ENCODE measurements around the gene KDSR. TPM values are rescaled to one million over a fixed set of nuclear protein-coding genes. Genes with fewer than 3 reads are reported as not detected.

Gene KDSR
- total and polyA plus RNA-seq, 2 of the 13 experiments (the other 11 are each of a cell fraction or from before 2014, with no cell fraction given) = 10.4 to 20.9 TPM

GRCh38 chr18:63301434-63301833 is 65.6 kb downstream of the KDSR start (continued):
- TF ChIP-seq PATZ1 (CRISPR knock-in tag; IDR thresholded peaks at IDR 0.05) (no peak), TMF1 (CRISPR knock-in tag; IDR thresholded peaks at IDR 0.05; ENCODE audit: low read depth) (no peak)

GRCh38 chr18:63299837-63300745 is 66.9 kb downstream of the KDSR start:
- Histone ChIP-seq H2AFZ (ENCODE audit: low read length) (no peak overlapping the region), H3K9me3 (ENCODE audit: low read length) (no peaks in the 10 kb centered on the region), H3K4me1 (ENCODE audit: insufficient read depth, low read length) (no peaks in the 10 kb centered on the region), H3K27me3 (ENCODE audit: control insufficient read depth in 1 of 2, insufficient read depth in 2 of 2, low read length in 2 of 2) (peaks cover 0 to 6% of the 10 kb centered on the region in 2 experiments; a peak in 1 of 5 replicates), H4K20me1 (ENCODE audit: insufficient read depth, low read length) (no peaks in the 10 kb centered on the region), H3K79me2 (ENCODE audit: insufficient read depth, low read length) (no peaks in the 10 kb centered on the region), H3K9ac (ENCODE audit: insufficient read depth, low read depth, low read length) (no peak overlapping the region), H3K4me2 (ENCODE audit: low read depth, low read length) (no peak overlapping the region), H3K4me3 (replicated peaks in 1 of 3; ENCODE audit: insufficient read depth in 1 of 3, low read depth in 2 of 3, low read length in 3 of 3) (no peak overlapping the region), H3K36me3 (replicated peaks in 1 of 2; ENCODE audit: control insufficient read depth in 1 of 2, insufficient read depth in 2 of 2, low read length in 2 of 2) (no peaks in the 10 kb centered on the region), H3K27ac (ENCODE audit: extremely low read length, insufficient read depth, low read length) (no peak overlapping the region)
- in situ Hi-C loops (cut with HindIII; ENCODE audit: extremely low pct_ligation_motif_present, low pct_unique_long_range_greater_than_20kb) = no loop called here
- DNase-seq (ENCODE audit: low spot score) (no peak), FAIRE-seq (no peak), ATAC-seq (no peak)
- CTCF ChIA-PET (ENCODE audit: low intra/inter-chr PET ratio, low total read pairs) = no interaction called here
- WGBS (ENCODE audit: low lambda C conversion rate) = 10% methylated on average over 5 of the region's 5 CpGs
- intact Hi-C loops (cut with micrococcal nuclease; ENCODE audit: unreplicated experiment) = no loop called here
- POLR2A ChIA-PET = no interaction called here
- no TSS peak for BruUV-seq (replicated peaks)
- TF ChIP-seq ZNF512B (CRISPR knock-in tag; IDR thresholded peaks at IDR 0.05; ENCODE audit: borderline replicate concordance) = no peak
- TF ChIP-seq ZBTB44 (CRISPR knock-in tag; IDR thresholded peaks at IDR 0.05) = no peak
- no peak for TF ChIP-seq ZNF558 (CRISPR knock-in tag; IDR thresholded peaks at IDR 0.05; ENCODE audit: borderline replicate concordance)
- TF ChIP-seq CCDC6 (CRISPR knock-in tag; IDR thresholded peaks at IDR 0.05) = no peak
- TF ChIP-seq ADNP (CRISPR knock-in tag; IDR thresholded peaks at IDR 0.05) = no peak
- TF ChIP-seq ARHGAP35 (CRISPR knock-in tag; IDR thresholded peaks at IDR 0.05; ENCODE audit: borderline replicate concordance) = no peak
- TF ChIP-seq IRX3 (CRISPR knock-in tag; IDR thresholded peaks at IDR 0.05; ENCODE audit: borderline replicate concordance, low read depth) = no peak
- TF ChIP-seq NCOR1 (IDR thresholded peaks at IDR 0.05; ENCODE audit: borderline replicate concordance, low read length) = no peak
- TF ChIP-seq NR2F2 (IDR thresholded peaks at IDR 0.05; ENCODE audit: borderline replicate concordance, low read depth) = no peak
- TF ChIP-seq ZNF276 (CRISPR knock-in tag; IDR thresholded peaks at IDR 0.05; ENCODE audit: low read depth) = no peak

All from HepG2 (cell line).